ENCODE results near the gene NOP58. TPM values are rescaled to one million over a fixed set of nuclear protein-coding genes. Genes with fewer than 3 reads are reported as not detected.

Gene NOP58, protein sequence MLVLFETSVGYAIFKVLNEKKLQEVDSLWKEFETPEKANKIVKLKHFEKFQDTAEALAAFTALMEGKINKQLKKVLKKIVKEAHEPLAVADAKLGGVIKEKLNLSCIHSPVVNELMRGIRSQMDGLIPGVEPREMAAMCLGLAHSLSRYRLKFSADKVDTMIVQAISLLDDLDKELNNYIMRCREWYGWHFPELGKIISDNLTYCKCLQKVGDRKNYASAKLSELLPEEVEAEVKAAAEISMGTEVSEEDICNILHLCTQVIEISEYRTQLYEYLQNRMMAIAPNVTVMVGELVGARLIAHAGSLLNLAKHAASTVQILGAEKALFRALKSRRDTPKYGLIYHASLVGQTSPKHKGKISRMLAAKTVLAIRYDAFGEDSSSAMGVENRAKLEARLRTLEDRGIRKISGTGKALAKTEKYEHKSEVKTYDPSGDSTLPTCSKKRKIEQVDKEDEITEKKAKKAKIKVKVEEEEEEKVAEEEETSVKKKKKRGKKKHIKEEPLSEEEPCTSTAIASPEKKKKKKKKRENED
- total RNA-seq = 47.2 and 73.3 TPM in 2 replicates

DNA sequence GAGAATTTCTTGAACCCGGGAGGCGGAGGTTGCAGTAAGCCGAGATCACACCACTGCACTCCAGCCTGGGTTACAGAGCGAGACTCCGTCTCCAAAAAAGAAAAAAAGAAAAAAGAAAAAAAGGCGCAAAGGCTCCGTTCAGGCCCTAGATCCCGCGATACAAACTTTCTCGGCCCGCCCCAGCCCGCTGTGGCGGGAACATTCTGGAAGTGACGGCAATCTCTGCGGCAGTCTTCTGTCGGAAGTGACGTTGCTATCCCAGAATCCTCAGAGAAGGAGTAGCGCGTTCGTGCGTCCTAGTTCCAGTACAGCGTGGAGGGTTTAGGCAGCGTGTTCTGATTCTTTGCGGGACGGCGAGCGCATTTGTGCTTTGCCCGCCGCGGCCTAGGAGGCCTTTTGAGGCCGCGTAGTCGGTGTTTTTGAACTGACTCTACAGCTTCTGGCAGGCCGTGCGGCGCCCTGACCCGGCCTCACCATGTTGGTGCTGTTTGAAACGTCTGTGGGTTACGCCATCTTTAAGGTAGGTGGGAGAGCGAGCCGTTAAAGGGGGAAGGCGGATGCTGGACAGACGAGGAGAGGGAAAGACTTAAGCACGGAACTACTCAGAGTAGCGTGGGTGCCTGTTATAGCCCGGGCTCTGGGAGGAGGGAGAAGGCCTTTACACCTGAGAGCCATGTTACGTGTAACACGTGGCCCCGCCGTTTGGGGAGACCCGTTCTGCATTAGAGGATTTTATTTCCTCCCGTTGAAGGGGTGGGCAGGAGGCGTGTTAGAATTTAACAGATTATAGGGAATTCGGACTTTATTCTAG is at the start of gene NOP58:
Gene NOP58, plus strand, starts transcription at position 297 of the 811 bp plus-strand sequence. Its CDS starts 179 bp downstream, at position 476.

DNA sequence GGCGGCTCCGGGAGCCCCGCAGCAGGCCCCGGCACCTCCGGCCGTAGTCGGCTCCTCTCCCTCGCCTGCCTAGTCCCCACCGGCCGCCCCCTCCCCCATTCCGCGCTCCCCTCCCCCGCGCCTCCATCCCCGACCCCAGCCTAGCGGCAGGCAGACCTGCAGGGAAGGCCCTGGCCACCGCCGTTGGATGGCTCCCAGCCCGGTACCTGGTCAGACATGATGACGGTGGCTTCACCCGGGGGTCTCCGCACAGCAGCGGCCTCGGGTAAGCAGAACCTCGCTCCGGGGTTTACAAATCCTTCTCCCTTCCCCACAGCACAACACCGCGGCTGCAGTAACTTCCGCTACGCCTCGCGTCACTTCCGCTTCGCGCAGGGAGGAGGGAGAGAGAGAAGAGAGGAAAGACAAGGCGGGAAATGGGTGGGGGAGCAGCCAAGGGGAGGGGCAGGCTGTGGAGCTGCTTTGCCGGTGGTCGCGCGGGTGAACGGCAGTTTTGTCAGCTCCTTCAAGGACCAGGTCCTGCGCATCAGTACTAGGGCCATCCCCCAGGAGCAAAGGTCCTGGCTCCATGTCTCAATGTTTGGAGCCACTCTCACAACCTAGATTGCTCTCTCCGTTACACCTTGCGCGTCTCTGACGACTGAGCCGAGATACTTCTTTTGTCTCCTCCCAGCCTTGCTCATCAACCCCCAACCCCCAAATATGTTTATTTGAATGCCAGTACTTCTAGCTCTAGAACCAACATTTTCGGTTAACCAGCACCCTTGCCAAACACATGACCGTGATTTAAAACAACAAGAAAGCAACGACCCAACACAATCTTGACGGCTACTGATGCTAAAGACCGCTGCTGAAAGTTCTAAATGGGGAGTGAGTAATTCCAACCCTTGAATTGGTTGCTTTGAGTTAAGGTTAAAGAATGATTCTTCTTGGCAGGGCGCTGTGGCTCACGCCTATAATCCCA is 27.0 kb upstream of the NOP58 start, which contains the start of gene SUMO1:
Gene SUMO1, minus strand, starts transcription at position 364 of the 964 bp plus-strand sequence. Its CDS starts 146 bp downstream, at position 218.

Other genes with a start within 250 kb of the NOP58 start
- gene FZD7, start 231.9 kb upstream of the NOP58 start, total RNA-seq = 27.7 and 51.4 TPM in 2 replicates
- under 0.01 and 0.09 TPM in 2 replicates for gene KIAA2012, start 192.5 kb upstream of the NOP58 start, total RNA-seq
- gene SUMO1, start 27.2 kb upstream of the NOP58 start, total RNA-seq = 96.6 and 120 TPM in 2 replicates
- 33.0 and 50.1 TPM in 2 replicates for gene BMPR2, start 110.6 kb downstream of the NOP58 start, total RNA-seq